ENCODE measurements around the gene CLIP1.

GRCh38 chr12:122333142-122334087 lies 89.1 kb downstream of the CLIP1 start:
- TF ChIP-seq CTCF (IDR thresholded peaks at IDR 0.05; ENCODE audit: low read depth, low read length, poor library complexity, severe bottlenecking) (no peak), EZH2phosphoT487 (IDR thresholded peaks at IDR 0.05; ENCODE audit: borderline replicate concordance, low read length) (no peak)
